ENCODE measurements around the gene AMBRA1.
"Not testable (repeated sequence)": the region's sequence is repeated elsewhere in the genome, so short reads cannot be mapped to it uniquely, and the experiment has no call there.

The AMBRA1 gene

DNA sequence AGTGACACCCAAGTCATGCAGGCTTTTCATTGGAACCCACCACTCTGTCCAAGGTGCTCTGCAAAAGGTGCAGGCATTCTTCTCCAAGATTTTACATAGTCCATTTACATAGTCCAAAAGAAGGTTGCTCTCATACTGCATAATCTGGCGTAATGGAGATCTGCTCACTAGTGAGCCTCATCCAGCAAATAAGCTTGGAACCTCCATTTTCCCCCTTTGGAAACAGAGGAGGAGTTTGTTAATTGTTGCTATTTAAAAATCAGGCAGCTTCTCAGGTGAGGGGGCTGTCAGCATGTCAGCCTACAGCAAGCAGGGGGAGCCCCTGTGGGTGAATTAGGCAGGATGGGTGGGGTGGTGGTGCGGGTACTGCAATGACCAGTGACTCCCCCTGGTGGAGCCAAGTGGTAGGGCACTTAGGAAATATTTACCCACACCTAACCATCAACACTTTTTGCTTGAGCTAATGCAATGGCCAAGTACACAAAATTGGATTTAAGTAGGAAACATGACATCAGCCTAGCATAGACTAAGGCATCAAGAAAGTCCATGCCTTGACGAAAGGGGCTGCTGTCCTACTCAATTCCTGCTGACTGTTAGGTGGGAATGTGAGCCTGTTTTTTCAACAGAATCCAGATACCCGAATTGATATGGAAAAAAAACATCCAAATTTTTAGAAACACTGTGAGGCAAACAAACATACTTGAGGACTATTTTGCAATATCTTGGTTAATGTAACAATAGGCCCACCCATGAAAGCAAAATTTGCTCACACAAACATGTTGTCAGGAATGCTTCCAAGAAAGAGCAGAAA lies 64.5 kb downstream of the AMBRA1 start:
- peak; percentile 83 to 85 for ATAC-seq

DNA sequence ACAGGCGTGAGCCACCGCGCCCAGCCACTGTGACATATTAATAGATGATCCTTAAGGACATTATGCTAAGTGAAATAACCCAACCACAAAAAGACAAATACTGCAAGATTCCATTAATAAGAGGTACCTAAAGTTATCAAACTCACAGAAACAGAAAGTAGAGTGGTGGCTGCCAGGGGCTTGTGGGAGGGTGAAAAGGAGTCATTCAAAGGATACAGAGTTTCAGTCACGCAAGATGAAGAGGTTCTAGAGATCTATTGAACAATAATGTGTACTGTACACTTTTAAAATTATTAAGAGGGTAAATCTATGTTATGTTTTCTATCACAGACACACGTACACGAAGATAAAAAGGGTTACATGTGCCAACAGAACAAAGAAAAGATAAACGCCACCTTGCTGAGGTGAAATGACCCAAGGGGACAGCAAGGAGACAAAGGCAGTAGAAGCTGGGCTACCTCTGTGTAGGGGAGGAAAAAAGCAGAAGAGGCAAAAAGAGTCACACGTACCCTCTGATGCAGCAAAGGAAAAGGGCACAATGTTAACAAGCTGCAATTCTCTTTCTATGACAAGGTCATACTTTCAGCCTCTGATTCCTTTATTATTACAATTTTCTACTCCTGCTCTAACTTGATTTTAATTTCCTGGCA lies 65.3 kb downstream of the AMBRA1 start:
- ATAC-seq, result peak; percentile 63 to 76

DNA sequence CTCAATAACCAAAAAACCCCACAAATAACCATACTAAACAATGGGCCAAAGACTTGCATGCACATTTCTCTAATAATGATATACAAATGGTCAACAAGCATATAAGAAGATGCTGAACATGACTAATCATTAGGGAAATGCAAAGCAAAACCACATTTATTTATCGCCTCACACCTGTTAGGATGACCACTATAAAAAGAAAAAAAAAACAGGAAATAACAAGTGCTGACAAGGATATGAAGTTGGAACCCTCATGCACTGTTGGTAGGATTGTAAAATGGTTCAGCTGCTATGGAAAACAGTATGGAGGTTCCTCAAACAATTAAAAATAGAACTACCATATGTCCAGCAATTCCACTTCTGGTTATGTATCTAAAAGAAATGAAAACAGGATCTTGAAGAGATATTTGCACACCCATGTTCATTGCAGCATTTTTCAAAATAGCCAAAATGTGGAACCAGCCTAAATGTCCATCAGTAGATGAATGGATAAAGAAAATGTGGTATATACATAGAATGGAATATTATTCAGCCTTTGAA lies 66.2 kb downstream of the AMBRA1 start:
- ATAC-seq, result no peak

DNA sequence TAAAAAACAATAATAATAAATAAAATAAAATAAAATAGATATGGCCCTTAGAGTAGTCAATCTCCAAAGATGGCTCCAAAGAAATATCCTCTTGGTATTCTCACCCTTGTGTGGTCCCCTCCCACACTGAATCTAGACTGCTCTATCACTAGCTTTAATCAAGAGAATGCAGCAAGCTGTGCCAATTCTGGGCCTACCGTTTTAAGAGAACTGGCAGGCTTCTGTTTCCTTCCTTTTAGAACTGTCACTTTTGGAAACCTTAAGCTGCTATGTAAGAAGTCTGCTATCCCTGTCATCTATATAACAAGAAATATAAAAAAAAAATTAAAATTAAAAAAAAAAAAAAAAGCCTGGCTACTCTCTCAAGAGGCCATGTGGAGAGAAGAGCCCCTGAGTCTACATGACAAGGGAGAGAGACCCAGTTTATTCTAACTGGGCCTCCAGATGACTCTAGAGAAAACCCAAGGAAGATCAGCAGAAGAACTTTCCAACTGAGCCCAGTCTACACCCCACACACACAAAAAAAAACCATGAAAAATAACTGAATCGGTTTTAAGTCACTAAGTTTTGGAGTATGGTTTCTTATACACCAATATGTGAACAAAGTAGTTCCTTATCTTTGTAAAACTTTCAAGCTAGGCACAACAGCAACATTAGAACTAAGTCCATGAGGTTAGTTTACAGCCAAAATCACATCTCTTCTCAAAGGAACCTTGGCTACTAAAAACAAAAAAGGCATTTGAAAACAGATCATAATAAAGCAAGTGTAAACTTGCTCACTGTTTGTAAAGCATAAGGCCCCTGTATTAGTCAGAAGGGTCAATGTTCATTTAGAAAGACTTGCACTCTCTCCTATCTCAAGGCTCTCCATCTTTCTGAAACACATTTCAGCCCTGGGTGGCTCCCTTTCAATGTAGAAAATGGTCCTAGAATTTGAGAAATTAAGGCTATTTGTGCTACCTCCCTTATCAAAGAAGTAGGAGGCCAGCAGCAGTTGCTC lies 67.3 kb downstream of the AMBRA1 start:
- ATAC-seq, result no peak

DNA sequence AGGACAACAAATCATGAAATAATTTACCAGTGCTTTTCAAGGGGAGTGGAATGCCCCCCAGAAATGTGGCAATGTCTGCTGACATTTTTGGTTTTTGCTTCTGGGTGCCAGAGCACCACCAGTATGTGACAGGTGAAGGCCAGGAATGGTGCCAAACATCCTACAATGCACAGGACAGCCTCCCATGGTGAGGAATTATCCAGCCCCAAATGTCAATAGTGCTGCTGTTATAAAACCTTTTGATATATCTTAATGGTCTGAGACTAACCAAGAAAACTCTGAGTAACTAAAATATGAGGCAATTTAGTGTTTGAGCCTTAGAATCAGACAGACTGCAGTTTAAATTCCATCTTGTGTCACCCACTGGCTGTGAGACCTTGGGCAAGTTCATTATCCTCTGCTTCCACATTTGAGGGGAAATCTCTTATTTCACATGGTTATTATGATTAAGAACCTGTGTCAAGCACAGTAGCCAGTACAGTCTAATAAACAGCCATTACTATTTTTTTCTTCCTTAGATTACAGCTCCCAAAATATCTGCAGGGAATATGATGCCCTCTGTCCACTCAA lies 69.5 kb downstream of the AMBRA1 start:
- no peak for ATAC-seq

DNA sequence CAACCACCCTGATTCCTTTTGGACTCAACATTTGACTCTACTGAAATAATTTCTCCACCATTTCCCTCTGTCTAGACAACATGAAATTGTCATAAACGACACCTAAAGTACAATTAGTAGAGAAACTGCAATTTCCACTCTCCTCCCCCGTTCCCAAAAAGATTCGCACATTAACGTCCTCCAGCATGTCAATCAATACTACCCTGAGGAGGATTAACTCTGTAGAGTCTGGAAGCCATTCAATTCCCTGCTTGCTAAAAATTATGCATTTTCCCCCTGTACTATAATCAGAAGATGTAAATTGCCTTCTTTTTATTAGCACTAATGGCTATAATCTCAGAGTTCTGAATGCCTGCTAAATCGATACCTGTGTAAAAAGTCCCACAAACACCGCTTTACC lies 70.5 kb downstream of the AMBRA1 start:
- ATAC-seq, result no peak

DNA sequence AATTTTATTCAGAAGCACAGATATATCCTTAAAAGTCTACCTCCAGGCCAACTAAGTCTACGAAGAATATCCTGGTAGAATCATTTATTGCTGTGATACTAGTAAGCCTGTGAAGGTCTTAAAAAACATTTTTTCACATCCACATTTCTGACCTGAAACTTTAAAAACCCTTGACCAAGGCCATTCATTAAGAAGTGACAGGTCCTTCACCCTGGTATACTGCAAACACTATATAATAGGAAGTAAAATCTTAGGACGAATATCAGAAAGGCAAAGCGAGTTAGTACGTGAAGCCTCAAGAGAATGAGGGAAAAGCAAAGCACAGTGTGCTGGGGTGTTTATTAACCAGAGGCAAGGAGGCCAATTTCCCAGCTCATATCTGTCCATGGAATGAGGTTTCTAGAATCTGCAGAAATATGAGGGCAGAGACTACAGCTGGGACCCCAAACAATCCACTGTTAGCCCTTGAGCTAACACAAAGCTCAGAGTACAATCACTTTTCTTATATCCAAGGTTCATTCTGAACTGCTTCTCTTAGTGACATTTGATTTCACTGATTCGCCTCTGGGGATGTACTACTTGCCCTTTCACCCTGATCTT lies 71.0 kb downstream of the AMBRA1 start:
- no peak for ATAC-seq

DNA sequence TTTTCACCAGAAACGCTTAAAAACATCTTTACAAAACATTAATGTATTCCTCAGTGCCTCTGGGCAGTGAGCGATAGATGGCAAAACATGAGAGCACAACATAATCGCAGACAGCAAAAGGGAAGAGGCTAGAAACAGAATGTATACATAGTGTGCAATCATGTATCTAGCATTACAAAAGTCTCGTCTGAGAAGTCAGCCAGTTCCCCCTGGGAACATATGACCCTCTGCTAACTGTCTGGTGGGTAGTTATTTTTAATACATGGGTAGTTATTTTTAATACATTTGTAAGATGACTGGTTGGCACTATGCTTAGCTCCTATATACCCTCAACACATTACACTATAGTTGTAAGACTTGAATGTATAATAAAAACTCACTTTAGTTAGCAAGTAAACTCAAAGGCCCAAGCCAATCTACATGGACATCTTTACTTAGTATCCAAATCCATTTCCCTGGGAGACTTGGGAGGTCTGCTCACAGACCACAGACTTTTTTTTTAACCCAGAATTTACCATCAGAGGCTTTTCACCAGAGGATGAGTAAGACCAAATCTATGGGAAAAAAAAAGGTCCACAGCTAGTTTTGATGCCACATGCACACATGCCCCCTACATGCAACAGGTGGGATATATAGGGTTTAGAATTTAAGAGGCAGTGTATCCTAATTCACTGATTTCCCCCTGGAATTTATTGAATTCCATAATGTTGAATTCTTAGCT lies 71.7 kb downstream of the AMBRA1 start:
- ATAC-seq, result no peak

DNA sequence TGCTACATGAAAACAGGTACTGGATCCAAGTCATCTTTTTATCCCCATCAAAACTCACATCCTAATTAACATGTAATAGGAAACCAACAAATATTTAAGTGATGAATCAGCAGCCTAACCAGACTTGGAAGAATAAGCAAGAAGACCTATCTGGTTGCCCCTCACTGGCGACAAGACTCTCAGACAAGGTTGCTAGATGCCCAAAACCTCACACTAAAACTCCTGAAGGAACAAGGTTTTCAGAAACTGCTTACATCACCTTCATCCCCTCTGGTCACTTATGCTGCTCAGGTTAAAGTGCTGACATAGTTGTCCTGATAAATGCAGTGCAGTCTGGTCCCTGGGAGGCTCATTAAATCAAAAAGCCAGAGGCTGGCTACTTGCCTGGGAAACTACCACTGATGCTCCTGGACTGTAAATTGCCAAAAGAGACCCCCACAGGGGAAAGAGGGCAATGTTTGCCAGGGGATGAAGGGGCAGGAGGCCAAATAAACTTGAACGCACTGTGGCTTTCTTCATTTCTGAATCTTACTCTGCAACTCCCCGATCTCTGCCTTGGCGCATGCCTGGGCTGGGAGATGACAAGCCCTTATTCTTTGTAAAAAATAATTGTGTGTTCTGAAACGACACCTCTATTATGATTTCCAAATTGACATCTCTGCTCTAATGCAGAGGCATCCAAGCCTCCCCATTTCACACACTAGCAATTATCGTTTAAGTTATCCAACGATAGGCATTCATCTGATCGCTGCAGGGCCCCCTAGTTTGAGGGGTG lies 72.7 kb downstream of the AMBRA1 start:
- ATAC-seq, result no peak

DNA sequence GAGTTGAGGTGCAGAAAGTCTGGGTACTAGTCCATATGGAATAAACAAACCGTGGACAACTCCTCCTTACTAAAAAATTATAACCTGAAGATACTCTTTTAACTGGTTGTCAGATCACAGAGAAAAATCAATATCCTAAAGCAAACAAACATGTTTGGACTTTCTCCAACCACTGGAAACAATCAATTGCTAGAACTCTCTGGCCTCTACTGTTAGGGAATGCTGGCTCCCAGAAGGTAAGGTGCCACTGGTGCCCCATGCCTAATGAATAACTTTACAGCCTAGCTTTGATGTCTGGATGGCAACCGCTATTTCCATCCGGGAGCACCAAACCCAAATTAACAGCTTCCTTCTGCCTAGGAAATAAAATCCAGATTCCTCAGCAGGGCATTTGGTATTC lies 74.5 kb downstream of the AMBRA1 start:
- ATAC-seq, result no peak

DNA sequence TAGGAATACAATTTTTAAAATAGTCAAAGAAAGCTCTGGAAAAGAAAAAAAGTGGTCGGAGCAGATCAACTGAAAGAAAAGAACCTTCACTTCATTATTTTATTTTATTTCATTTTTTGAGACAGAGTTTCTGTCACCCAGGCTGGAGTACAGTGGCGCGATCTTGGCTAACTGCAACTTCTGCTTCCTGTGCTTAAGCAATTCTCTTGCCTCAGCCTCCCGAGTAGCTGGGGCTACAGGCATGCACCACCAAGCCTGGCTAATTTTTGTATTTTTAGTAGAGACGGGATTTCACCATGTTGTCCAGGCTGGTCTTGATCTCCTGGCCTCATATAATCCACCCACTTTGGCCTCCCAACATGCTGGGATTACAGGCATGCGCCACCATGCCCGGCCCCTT lies 74.9 kb downstream of the AMBRA1 start:
- not testable (repeated sequence) for ATAC-seq

DNA sequence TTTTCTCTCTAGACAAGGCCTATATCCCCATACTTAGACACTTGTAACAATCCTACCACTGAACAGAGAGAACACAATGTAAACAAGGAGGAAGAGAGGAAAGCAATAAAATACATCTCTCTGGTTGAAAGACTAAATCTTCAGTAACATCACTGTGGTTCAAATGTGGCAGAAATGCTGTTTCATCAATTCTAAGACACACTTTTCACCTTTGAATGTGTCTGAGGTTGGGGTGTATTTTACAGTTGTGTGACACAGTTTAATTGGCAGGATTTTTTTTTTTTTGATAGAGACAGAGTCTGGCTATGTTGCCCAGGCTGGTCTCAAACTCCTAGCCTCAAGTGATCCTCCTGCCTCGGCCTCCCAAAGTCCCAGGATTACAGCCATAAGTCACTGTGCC lies 79.5 kb downstream of the AMBRA1 start:
- ATAC-seq, result no peak

DNA sequence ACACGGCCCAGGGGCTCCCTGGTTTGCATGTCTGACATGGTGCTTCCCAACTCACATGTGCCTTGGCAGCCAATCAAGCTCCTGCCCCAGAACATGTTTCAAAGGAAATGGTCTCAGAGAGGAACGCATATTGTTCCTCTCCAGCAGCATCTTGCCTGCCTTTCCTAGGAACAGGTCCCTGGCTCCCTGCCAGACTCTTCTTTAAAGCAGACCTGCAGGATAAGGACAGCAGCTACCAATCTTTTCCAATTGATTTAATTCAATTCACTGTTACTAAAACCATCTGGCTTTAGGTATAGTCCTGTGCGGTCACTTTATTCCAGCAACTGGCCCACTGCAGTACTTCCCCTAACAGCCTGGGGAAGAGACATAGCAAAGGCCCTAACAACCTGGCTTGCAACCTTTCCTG lies 79.9 kb downstream of the AMBRA1 start:
- ATAC-seq, result no peak

DNA sequence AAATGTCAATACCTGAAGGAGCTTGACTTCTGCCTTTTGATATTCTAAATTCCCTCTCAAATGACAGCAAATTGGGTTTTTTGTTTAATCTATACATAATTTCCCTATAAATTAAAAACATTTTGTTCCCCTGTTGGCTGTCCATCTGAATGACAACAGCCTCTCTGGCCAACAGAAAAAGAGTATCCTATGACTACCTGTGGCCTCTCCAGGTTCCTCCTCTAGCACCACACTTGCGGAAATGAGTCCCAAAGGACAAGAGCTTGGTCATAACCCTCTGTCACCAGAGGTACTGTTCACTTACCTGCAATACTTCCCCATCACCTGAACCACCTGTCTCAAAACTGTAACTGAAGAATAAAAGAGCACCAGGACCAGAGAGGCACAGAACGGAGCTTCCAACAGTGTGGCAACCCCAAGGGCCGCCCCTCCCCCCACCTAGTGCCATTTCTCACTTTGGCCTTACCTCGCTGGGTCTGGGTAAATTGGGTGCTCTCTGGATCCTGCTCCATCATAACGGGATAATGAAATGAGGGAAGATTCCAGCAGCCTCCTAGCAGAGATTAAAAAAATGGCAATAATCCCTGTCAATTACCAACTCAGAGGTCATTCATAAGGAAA lies 81.5 kb downstream of the AMBRA1 start:
- ATAC-seq, result no peak

DNA sequence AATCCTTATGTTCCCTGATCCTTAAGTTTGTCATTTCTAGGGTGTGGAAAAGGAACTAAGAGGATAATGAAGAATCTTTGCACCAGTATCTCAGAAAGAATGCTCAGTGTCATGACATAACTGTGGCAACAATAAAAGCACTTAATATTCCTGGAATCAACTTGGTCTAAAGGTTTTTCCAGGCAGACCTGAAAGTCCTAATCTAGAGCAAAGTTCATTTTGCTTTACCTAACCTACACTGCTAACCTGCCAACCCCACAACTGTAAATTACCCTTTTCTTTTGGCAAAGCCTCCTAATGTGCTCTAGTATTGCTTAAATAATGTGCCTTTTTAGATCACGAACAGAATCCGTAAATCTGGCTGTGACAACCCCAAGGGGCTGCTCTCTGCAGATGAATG lies 82.5 kb downstream of the AMBRA1 start:
- ATAC-seq, result no peak

DNA sequence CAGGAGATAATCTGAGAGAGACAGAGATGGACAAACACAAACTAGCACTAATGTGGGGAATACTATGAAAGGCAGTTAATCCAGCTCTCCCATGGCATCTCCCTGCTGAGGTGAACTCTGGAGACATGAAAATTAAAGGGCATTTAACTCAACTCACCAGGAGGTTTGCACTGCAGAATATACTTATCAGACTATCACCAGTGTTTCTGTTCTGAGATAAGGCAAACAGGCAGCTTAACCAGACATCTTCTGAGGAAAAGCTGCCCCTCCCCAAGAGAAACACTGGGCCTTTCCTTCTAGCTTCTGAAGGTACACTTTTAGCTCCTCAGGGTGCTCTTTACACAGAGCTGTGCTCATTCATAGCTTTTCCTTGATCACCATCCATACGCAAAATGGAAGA lies 85.5 kb downstream of the AMBRA1 start:
- ATAC-seq, result no peak

DNA sequence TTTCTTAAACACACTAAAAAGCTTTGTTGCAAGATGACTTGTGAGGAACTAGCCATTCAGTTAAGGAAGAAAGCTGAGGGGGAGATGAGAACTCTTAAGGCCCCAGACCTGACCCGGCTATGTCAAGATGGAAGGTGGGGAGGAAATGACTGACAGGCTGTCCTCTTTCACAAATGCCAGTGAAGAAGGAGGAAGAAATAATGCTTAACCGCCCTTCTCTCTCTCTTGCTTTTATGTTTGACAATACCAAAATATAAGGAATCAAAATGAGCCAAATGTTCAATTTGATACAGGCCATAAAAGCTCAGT lies 87.4 kb downstream of the AMBRA1 start:
- no peak for ATAC-seq

DNA sequence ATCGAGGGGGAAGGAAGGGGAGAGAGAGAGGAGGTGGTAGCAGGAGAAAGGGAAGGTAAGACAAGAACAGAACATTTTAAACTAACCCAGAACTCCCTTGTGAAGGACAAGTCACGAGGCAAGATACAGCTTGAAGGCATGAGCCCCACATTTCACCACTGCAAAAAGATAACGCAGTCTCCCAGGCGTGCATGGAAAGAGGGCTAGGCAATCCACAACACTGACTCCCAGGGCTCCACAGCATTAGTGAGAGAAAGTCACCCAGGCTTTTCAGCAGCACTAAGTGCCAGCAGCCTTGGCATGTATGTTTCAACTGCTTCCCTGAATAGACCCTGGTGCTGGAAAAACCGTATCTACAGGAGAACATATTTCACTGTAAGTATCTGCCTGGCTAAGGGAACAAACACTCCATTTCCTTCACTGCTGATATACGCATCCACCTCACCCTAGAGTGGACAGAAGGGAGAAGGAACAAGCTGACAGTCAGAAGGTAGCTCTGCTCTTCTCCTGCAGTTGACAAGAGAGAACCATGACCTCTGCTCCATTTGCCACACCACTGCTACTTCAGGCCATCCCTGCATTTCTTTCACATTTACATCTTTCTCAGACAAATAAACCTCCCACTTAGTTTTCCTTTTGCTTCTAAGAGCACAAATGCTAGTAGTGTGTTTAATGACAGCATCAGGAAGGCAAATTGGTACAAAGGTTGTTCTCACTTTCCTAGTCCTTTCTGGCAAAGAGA lies 87.9 kb downstream of the AMBRA1 start:
- no peak for ATAC-seq

DNA sequence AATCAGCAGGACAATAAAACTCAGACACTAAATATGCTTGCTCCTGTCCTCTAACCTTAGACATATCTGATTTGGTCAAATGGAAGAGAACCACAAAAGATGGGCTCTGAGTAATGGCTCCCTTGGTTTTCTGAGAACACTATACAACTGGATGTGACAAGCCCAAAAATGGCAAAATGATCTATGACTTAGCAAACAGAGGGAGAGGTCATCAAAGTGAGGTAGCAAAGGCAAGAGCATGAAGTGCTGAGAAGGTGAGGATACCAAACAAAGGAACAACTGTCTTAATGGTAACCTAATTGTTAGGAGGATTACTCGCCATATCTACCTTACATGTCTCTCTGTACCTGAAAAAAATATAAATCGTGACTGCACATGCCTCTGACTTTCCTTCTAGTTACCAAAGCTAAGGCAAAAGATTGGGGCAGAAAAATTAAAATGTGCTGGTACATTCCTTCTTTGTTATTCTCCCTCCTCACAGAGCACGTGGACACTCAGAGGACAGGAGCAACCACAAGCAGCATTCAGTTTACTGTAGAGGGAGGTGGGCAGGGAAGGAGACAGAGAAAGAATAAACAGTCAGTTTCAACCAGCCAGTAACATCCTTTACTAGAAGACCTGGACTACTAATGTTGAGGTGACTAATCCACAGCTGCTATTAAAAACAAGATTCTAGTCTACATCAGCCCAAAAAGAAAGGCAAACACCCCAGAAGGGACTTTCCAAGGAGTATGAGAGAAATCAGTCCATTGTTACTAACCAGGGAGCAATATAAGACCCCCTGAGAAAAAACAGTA lies 88.8 kb downstream of the AMBRA1 start:
- peak; percentile 93 for ATAC-seq
